ENCODE results near the gene CNTNAP2. TPM values are rescaled to one million over a fixed set of nuclear protein-coding genes. Genes with fewer than 3 reads are reported as not detected.

CNTNAP2 gene
- total and polyA plus RNA-seq, 2 of the 13 experiments (the other 11 are each of a cell fraction or from before 2014, with no cell fraction given) = 0.40 to 0.42 TPM

- POLR2A ChIA-PET = no interaction called here
- Histone ChIP-seq H2AFZ (ENCODE audit: low read length) (no peak overlapping the region), H3K27ac (ENCODE audit: extremely low read length, insufficient read depth, low read length) (no peak overlapping the region), H4K20me1 (ENCODE audit: insufficient read depth, low read length) (no peaks in the 10 kb centered on the region), H3K79me2 (ENCODE audit: insufficient read depth, low read length) (no peaks in the 10 kb centered on the region), H3K36me3 (replicated peaks in 1 of 2; ENCODE audit: control insufficient read depth in 1 of 2, insufficient read depth in 2 of 2, low read length in 2 of 2) (no peaks in the 10 kb centered on the region), H3K27me3 (ENCODE audit: control insufficient read depth in 1 of 2, insufficient read depth in 2 of 2, low read length in 2 of 2) (no peaks in the 10 kb centered on the region), H3K4me1 (ENCODE audit: insufficient read depth, low read length) (no peaks in the 10 kb centered on the region), H3K9me3 (ENCODE audit: low read length) (no peaks in the 10 kb centered on the region), H3K4me3 (replicated peaks in 1 of 3; ENCODE audit: insufficient read depth in 1 of 3, low read depth in 2 of 3, low read length in 3 of 3) (no peak overlapping the region), H3K4me2 (ENCODE audit: low read depth, low read length) (no peak overlapping the region), H3K9ac (ENCODE audit: insufficient read depth, low read depth, low read length) (no peak overlapping the region)
- TF ChIP-seq YEATS4 (CRISPR knock-in tag; IDR thresholded peaks at IDR 0.05; ENCODE audit: borderline replicate concordance) (no peak), ELF1 (CRISPR knock-in tag; IDR thresholded peaks at IDR 0.05) (no peak), MAFF (IDR thresholded peaks at IDR 0.05; ENCODE audit: low read depth, low read length) (no peak), NCOA1 (CRISPR knock-in tag; IDR thresholded peaks at IDR 0.05) (no peak)
- 0% methylated on average over 2 of the region's 2 CpGs for WGBS (ENCODE audit: low lambda C conversion rate)
- in situ Hi-C loops (cut with HindIII; ENCODE audit: extremely low pct_ligation_motif_present, low pct_unique_long_range_greater_than_20kb) = no loop called here
- intact Hi-C loops (cut with micrococcal nuclease; ENCODE audit: unreplicated experiment) = no loop called here
- CTCF ChIA-PET (ENCODE audit: low intra/inter-chr PET ratio, low total read pairs) = no interaction called here
- no TSS peak for BruUV-seq (replicated peaks)
- DNase-seq (ENCODE audit: low spot score) (no peak), FAIRE-seq (no peak), ATAC-seq (no peak)
Observed at GRCh38 chr7:147971606-147972110, 1855.1 kb downstream of the CNTNAP2 start.

GRCh38 chr7:147978201-147978600, 1861.6 kb downstream of the CNTNAP2 start:
- no peak for FAIRE-seq
- BruUV-seq (replicated peaks) = no TSS peak
- no peak for TF ChIP-seq IRX3 (CRISPR knock-in tag; IDR thresholded peaks at IDR 0.05; ENCODE audit: borderline replicate concordance, low read depth)
- no peak for TF ChIP-seq ZBTB33 (CRISPR knock-in tag; IDR thresholded peaks at IDR 0.05)
- TF ChIP-seq ZNF749 (CRISPR knock-in tag; IDR thresholded peaks at IDR 0.05; ENCODE audit: borderline replicate concordance) = no peak
- TF ChIP-seq FOXA1 (IDR thresholded peaks at IDR 0.05) = no peak
- TF ChIP-seq FOXA1 (CRISPR knock-in tag; IDR thresholded peaks at IDR 0.05) = no peak
- TF ChIP-seq RBM22 (optimal IDR thresholded peaks at IDR 0.05; ENCODE audit: low read length) = no peak
- TF ChIP-seq ZNF770 (CRISPR knock-in tag; IDR thresholded peaks at IDR 0.05) = no peak
- TF ChIP-seq ATF7-NPFF (CRISPR knock-in tag; IDR thresholded peaks at IDR 0.05; ENCODE audit: low read depth) = no peak
- no peak for TF ChIP-seq FOXC1 (CRISPR knock-in tag; IDR thresholded peaks at IDR 0.05; ENCODE audit: borderline replicate concordance)
- no peak for TF ChIP-seq HMGA1 (CRISPR knock-in tag; conservative IDR thresholded peaks at IDR 0.05)
- no peak for TF ChIP-seq ZNF737 (CRISPR knock-in tag; IDR thresholded peaks at IDR 0.05; ENCODE audit: borderline replicate concordance)
- no peak for TF ChIP-seq ZNF691 (CRISPR knock-in tag; IDR thresholded peaks at IDR 0.05; ENCODE audit: borderline replicate concordance, low read depth)

More at GRCh38 chr7:147978201-147978600, 1861.6 kb downstream of the CNTNAP2 start:
- Histone ChIP-seq H3K27me3 (ENCODE audit: control insufficient read depth in 1 of 2, insufficient read depth in 2 of 2, low read length in 2 of 2) (no peaks in the 10 kb centered on the region), H3K79me2 (ENCODE audit: insufficient read depth, low read length) (no peaks in the 10 kb centered on the region), H4K20me1 (ENCODE audit: insufficient read depth, low read length) (no peaks in the 10 kb centered on the region), H2AFZ (ENCODE audit: low read length) (no peak overlapping the region), H3K36me3 (replicated peaks in 1 of 2; ENCODE audit: control insufficient read depth in 1 of 2, insufficient read depth in 2 of 2, low read length in 2 of 2) (no peaks in the 10 kb centered on the region), H3K27ac (ENCODE audit: extremely low read length, insufficient read depth, low read length) (no peak overlapping the region), H3K4me2 (ENCODE audit: low read depth, low read length) (no peak overlapping the region), H3K9ac (ENCODE audit: insufficient read depth, low read depth, low read length) (no peak overlapping the region), H3K9me3 (ENCODE audit: low read length) (no peaks in the 10 kb centered on the region), H3K4me1 (ENCODE audit: insufficient read depth, low read length) (no peaks in the 10 kb centered on the region), H3K4me3 (replicated peaks in 1 of 3; ENCODE audit: insufficient read depth in 1 of 3, low read depth in 2 of 3, low read length in 3 of 3) (no peak overlapping the region)
- ChIA-PET POLR2A (no interaction called here), CTCF (ENCODE audit: low intra/inter-chr PET ratio, low total read pairs) (no interaction called here)
- ATAC-seq (no peak), DNase-seq (ENCODE audit: low spot score) (no peak)
- intact Hi-C loops (cut with micrococcal nuclease; ENCODE audit: unreplicated experiment) = no loop called here
- in situ Hi-C loops (cut with HindIII; ENCODE audit: extremely low pct_ligation_motif_present, low pct_unique_long_range_greater_than_20kb) = no loop called here
- WGBS (ENCODE audit: low lambda C conversion rate) = 5% methylated on average over 2 of the region's 2 CpGs
